GM21515 (cell line): Measurements from ENCODE around the gene COL11A2.

Source experiments
- ATAC-seq: cut with Tn5 transposase; IDR thresholded peaks from one replicate; pipeline ENCODE4 v1.9.1; 2021; ENCODE audit not compliant: unreplicated experiment

The COL11A2 gene

GRCh38 chr6:33172688-33173534, 19.4 kb downstream of the COL11A2 start:
- no peak for ATAC-seq

GRCh38 chr6:33171880-33172687, 20.2 kb downstream of the COL11A2 start:
- no peak for ATAC-seq

- ATAC-seq: no peak
Observed at GRCh38 chr6:33171016-33171879, 21.0 kb downstream of the COL11A2 start.

- ATAC-seq: no peak
Observed at GRCh38 chr6:33170176-33171015, 21.9 kb downstream of the COL11A2 start.

GRCh38 chr6:33169291-33170175, 22.7 kb downstream of the COL11A2 start:
- no peak for ATAC-seq

- no peak for ATAC-seq
Observed at GRCh38 chr6:33168639-33169038, 23.6 kb downstream of the COL11A2 start.

- ATAC-seq: no peak
Observed at GRCh38 chr6:33168284-33168601, 24.0 kb downstream of the COL11A2 start.

- ATAC-seq: no peak
Observed at GRCh38 chr6:33167374-33168283, 24.6 kb downstream of the COL11A2 start.

GRCh38 chr6:33166811-33167210, 25.5 kb downstream of the COL11A2 start:
- no peak for ATAC-seq

- ATAC-seq: no peak
Observed at GRCh38 chr6:33166363-33166762, 25.9 kb downstream of the COL11A2 start.

GRCh38 chr6:33165581-33166258, 26.5 kb downstream of the COL11A2 start:
- ATAC-seq: no peak

- no peak for ATAC-seq
Observed at GRCh38 chr6:33164665-33165373, 27.4 kb downstream of the COL11A2 start.

GRCh38 chr6:33164176-33164575, 28.1 kb downstream of the COL11A2 start:
- no peak for ATAC-seq

GRCh38 chr6:33163540-33163939, 28.7 kb downstream of the COL11A2 start:
- ATAC-seq: no peak

- peak; percentile 52 for ATAC-seq
Observed at GRCh38 chr6:33161354-33162331, 30.6 kb downstream of the COL11A2 start.

GRCh38 chr6:33160728-33161344, 31.4 kb downstream of the COL11A2 start:
- ATAC-seq: no peak
